Left lung (tissue), 10 donors: Measurements from ENCODE around the gene METTL1. TPM values are rescaled to one million over a fixed set of nuclear protein-coding genes. Genes with fewer than 3 reads are reported as not detected.

Experiments
- ATAC-seq: fragments of 200-7000 bp; cut with Tn5 transposase; one replicate; pipeline ENCODE4 v1.9.1; 2020; ENCODE audit warnings: moderate library complexity
- DNase-seq, 4 donors: peaks; one replicate each; pipeline ENCODE4 v3.0.0-alpha.2; 2013 to 2020
- H3K27ac ChIP-seq, 2 donors: fragments of 200-600 bp; sonication (generic) in 1 of 2; one replicate each; pipeline versions ENCODE4 v1.5.0 to v1.8.0; 2020 to 2021
- H3K27me3 ChIP-seq, 2 donors: fragments of 200-600 bp; sonication (generic) in 1 of 2; one replicate each; pipeline versions ENCODE4 v1.5.0 to v1.8.0; 2020 to 2021
- H3K36me3 ChIP-seq, 2 donors: fragments of 200-600 bp; sonication (generic) in 1 of 2; one replicate each; pipeline versions ENCODE4 v1.5.0 to v1.8.0; 2020 to 2021
- H3K4me1 ChIP-seq, 2 donors: fragments of 200-600 bp; one replicate each; pipeline ENCODE4 v1.8.0; 2021
- H3K4me3 ChIP-seq, 2 donors: fragments of 200-600 bp; sonication (generic) in 1 of 2; one replicate each; pipeline versions ENCODE4 v1.5.0 to v1.8.0; 2020 to 2021; ENCODE audit warnings: mild to moderate bottlenecking in 1 of 2
- H3K9me3 ChIP-seq, 2 donors: fragments of 200-600 bp; sonication (generic) in 1 of 2; one replicate each; pipeline versions ENCODE4 v1.5.0 to v1.8.0; 2020 to 2021
- CTCF ChIP-seq, 2 donors: fragments of 200-600 bp; sonication (generic) in 1 of 2; IDR thresholded peaks; one replicate each; pipeline versions ENCODE4 v1.5.0 to v1.8.0; 2021; ENCODE audit warnings: antibody characterized with exemption in 2 of 2
- intact Hi-C, 2 donors: fragments of 100-400 bp; cut with DNase I; formaldehyde crosslinking; loops; one replicate each; pipeline versions ENCODE4 v1.11.2 to v1.14.2; 2022
- polyA plus RNA-seq, 6 donors: library from polyadenylated mRNA; unstranded; fragments of 120-200 nt; gene quantifications; one replicate each; pipeline ENCODE4 v1.2.1, GENCODE V29; 2013; ENCODE audit not compliant: insufficient read length in 6 of 6
- total RNA-seq, 2 donors: library from RNA; stranded (reverse); fragmentation: NEBNext Ultra II Directional; extraction: Animal tissue kit (Norgen Biotek cat#: 25700); gene quantifications; one replicate each; pipeline ENCODE4 v1.2.1, GENCODE V29; 2021
- donor health status: DM: no; HTN: yes; CAD: no.
- donor health status: DM: no; HTN: no; CAD: no.

METTL1 gene
- total and polyA plus RNA-seq, 8 donors = 17.3 to 40.2 (median 30.6) TPM

- Histone ChIP-seq H3K4me3 (peak overlapping the region in 1 of 2 donors; percentile 79), H3K4me1 (peaks cover 21 to 62% of the 10 kb centered on the region in 2 donors), H3K27me3 (peaks cover 7 to 21% of the 10 kb centered on the region in 2 donors), H3K27ac (peak overlapping the region in 1 of 2 donors; percentile 88), H3K36me3 (peaks cover 0 to 28% of the 10 kb centered on the region in 2 donors), H3K9me3 (no peaks in the 10 kb centered on the region)
- ATAC-seq (no peak), DNase-seq (no peak)
- intact Hi-C loops = no loop called here
- TF ChIP-seq CTCF (IDR thresholded peaks at IDR 0.05) = no peak
These were observed 1.2 kb downstream of the METTL1 start for GRCh38 chr12:57770734-57771133.

GRCh38 chr12:57769594-57769993, 2.3 kb downstream of the METTL1 start:
- peaks cover 0 to 28% of the 10 kb centered on the region in 2 donors for H3K36me3 ChIP-seq
- H3K27me3 ChIP-seq = peaks cover 19 to 33% of the 10 kb centered on the region in 2 donors
- no peak for TF ChIP-seq CTCF (IDR thresholded peaks at IDR 0.05)
- no peaks in the 10 kb centered on the region for H3K9me3 ChIP-seq
- no peak for ATAC-seq
- H3K27ac ChIP-seq = no peak overlapping the region
- DNase-seq = no peak
- H3K4me3 ChIP-seq = no peak overlapping the region
- H3K4me1 ChIP-seq = peaks cover 26 to 65% of the 10 kb centered on the region in 2 donors
- intact Hi-C loops = no loop called here

GRCh38 chr12:57767876-57768275, 4.0 kb downstream of the METTL1 start:
- H3K36me3 ChIP-seq = peaks cover 0 to 28% of the 10 kb centered on the region in 2 donors
- H3K4me3 ChIP-seq = no peak overlapping the region
- DNase-seq (no peak), ATAC-seq (no peak)
- H3K9me3 ChIP-seq = no peaks in the 10 kb centered on the region
- intact Hi-C loops = no loop called here
- no peak overlapping the region for H3K27ac ChIP-seq
- no peak for TF ChIP-seq CTCF (IDR thresholded peaks at IDR 0.05)
- H3K4me1 ChIP-seq = peaks cover 28 to 52% of the 10 kb centered on the region in 2 donors
- H3K27me3 ChIP-seq = peaks cover 24 to 50% of the 10 kb centered on the region in 2 donors

GRCh38 chr12:57767305-57767698, 4.6 kb downstream of the METTL1 start:
- no peak for ATAC-seq
- peaks cover 28 to 48% of the 10 kb centered on the region in 2 donors for H3K4me1 ChIP-seq

More at GRCh38 chr12:57767305-57767698, 4.6 kb downstream of the METTL1 start:
- intact Hi-C loops = no loop called here
- H3K9me3 ChIP-seq = no peaks in the 10 kb centered on the region
- H3K27me3 ChIP-seq = peaks cover 24 to 55% of the 10 kb centered on the region in 2 donors
- peaks cover 0 to 28% of the 10 kb centered on the region in 2 donors for H3K36me3 ChIP-seq
- TF ChIP-seq CTCF (IDR thresholded peaks at IDR 0.05) = no peak
- peak overlapping the region in 1 of 2 donors; percentile 45 for H3K4me3 ChIP-seq
- no peak overlapping the region for H3K27ac ChIP-seq
- no peak for DNase-seq
